Ishikawa (cell line): Measurements from ENCODE around the gene PTGER4.

Source experiments
- EP300 ChIP-seq: IDR thresholded peaks from 2 replicates; pipeline ENCODE4 v1.6.1; 2012; ENCODE audit warnings: borderline replicate concordance
- FOXM1 ChIP-seq: IDR thresholded peaks from 2 replicates; pipeline ENCODE4 v1.6.1; 2012; ENCODE audit warnings: low read depth, borderline replicate concordance
- MAX ChIP-seq: IDR thresholded peaks from 2 replicates; pipeline ENCODE4 v1.6.1; 2012
- RAD21 ChIP-seq: IDR thresholded peaks from 2 replicates; pipeline ENCODE4 v1.6.1; 2012; ENCODE audit warnings: low read depth
- TAF1 ChIP-seq: IDR thresholded peaks from 2 replicates; pipeline ENCODE4 v1.6.1; 2012; ENCODE audit warnings: low read depth, mild to moderate bottlenecking
- TF ChIP-seq, protein P1 (sequence below): IDR thresholded peaks from 2 replicates; pipeline ENCODE4 v1.6.1; 2012; ENCODE audit warnings: low read depth, mild to moderate bottlenecking

DNA sequence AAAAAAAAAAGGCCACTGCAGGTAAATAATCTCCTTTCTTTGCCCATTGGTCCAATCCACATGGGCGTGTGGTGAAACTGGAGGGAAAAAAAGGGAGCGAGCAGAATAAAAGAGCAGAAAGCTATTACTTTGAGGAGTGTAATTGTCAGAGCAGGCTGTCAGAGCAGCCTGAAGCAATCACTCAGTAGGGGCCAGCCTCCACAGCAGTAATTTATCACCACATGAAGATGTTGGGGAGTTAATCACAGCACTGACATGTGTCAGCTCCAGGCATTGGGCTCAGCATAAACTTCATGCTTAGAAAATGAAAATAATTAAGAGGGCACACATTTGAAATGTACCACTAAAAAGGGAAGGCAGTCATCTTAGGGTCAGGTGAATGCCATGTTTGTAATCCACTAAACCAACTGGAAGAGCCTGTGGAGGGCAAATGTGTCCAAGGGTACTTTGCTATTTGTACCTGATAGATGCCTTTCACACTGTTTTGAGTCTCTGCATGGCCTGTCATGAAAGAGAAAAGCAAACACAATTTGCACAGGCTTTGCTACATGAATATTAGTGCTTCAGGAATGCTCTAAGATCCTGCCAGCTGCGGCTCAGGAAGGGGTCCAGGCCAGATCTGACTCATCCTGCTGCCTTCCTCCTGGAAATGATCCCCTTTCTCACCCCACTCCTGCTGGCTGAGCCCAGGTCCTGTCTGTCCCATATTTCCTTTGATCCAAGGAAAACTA lies 2.9 kb upstream of the PTGER4 start:
- TF ChIP-seq, protein P1, sequence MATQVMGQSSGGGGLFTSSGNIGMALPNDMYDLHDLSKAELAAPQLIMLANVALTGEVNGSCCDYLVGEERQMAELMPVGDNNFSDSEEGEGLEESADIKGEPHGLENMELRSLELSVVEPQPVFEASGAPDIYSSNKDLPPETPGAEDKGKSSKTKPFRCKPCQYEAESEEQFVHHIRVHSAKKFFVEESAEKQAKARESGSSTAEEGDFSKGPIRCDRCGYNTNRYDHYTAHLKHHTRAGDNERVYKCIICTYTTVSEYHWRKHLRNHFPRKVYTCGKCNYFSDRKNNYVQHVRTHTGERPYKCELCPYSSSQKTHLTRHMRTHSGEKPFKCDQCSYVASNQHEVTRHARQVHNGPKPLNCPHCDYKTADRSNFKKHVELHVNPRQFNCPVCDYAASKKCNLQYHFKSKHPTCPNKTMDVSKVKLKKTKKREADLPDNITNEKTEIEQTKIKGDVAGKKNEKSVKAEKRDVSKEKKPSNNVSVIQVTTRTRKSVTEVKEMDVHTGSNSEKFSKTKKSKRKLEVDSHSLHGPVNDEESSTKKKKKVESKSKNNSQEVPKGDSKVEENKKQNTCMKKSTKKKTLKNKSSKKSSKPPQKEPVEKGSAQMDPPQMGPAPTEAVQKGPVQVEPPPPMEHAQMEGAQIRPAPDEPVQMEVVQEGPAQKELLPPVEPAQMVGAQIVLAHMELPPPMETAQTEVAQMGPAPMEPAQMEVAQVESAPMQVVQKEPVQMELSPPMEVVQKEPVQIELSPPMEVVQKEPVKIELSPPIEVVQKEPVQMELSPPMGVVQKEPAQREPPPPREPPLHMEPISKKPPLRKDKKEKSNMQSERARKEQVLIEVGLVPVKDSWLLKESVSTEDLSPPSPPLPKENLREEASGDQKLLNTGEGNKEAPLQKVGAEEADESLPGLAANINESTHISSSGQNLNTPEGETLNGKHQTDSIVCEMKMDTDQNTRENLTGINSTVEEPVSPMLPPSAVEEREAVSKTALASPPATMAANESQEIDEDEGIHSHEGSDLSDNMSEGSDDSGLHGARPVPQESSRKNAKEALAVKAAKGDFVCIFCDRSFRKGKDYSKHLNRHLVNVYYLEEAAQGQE = no peak
- TF ChIP-seq RAD21 (no peak), TAF1 (no peak), FOXM1 (no peak), MAX (no peak), EP300 (no peak)
